NCI-H526 (cell line): ENCODE measurements around the gene PHACTR4.
A peak's percentile ranks its signal among the peaks of the same experiment; 100 is the strongest.
"Not testable (repeated sequence)": the region's sequence is repeated elsewhere in the genome, so short reads cannot be mapped to it uniquely, and the experiment has no call there.

ENCODE experiments used
- DNase-seq, 2 experiments: peaks; one replicate each; lab custom pipeline; 2025; lab: John Stamatoyannopoulos, UW

The PHACTR4 gene

DNA sequence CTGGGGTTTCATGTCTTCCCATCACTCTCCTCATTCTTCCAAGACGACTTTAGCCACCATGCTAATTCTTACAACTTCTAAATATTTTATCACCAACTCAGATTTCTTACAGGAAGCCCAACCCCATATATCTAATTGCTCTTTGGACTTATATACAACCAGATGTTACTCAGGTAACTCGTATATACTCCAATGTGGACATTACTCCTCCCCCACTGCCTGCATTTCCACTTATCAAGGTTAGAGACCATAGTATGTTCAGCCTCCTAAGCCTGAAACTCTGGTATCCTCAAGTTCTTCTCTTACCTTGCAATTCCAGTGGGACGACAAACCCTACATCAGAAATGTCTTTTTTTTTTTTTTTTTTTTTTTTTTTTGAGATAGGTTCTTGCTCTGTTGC, 133.6 kb downstream of the PHACTR4 start:
- no peak for DNase-seq

DNA sequence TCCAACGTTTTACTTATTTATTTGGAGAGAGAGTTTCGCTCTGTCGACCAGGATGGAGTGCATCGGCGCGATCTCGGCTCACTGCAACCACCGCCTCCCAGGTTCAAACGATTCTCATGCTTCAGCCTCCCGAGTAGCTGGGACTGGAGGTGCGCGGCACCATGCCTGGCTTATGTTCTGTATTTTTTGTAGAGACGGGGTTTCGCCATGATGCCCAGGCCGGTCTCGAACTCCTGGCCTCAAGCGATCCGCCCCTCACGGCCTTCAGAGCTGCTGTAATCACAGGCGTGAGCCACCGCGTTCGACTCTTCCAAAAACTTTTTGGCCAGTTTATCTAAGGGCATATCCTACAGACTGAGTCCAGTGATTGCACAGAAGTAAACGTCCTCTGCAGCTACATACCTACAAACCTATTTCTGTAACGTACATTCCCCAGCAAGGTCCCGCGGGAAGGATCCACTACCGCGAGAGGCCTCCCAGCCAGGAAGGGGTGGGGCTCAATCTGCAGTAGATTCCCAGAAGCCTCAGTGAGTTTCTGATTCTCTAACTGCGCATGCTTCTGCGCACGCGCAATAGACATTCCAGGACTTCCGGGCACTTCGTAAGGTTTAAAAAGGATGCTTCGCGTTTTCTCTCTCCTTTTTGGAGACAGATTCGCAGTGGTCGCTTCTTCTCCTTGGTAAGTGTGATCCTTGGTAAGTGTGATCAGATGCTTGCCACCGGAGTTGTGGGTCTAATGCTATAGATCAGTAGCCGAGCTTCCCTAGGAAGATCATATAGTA, 136.1 kb downstream of the PHACTR4 start, which contains the start of gene RCC1:
RCC1 (plus strand) TSS at position 638 of the 782 bp plus-strand sequence. CDS start 23,824 bp downstream, outside the sequence.
- peak; percentile 98 for DNase-seq

DNA sequence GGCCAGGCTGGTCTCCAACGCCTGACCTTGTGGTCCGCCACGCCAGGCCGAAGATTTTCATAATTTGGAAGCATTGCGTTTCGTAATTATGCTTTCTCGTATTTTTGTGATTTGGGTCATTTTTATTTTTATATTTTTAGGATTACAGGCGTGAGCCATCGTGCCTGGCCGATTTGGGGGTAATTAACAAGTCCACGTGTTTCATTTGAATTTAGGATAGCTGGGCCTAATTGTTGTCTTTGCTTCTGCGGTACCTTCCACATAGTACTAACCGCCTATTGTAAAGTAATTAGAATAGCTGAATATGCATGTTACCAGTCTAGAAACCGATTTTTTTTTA, 137.3 kb downstream of the PHACTR4 start:
- no peak for DNase-seq

DNA sequence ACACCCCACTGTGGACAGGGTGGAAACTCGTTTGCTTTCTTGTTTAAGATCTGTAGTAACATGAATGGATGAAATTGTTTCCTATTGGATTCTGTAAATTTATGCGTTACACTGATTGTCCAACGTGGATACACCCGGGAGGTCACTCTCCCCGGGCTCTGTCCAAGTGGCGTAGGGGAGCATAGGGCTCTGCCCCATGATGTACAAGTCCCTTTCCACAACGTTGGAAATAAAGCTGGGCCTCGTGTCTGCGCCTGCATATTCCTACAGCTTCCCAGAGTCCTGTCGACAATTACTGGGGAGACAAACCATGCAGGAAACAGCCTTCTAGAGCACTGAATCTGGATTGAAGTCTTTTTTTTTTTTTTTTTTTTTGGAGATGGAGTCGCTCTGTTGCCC, 137.7 kb downstream of the PHACTR4 start:
- DNase-seq, result no peak

DNA sequence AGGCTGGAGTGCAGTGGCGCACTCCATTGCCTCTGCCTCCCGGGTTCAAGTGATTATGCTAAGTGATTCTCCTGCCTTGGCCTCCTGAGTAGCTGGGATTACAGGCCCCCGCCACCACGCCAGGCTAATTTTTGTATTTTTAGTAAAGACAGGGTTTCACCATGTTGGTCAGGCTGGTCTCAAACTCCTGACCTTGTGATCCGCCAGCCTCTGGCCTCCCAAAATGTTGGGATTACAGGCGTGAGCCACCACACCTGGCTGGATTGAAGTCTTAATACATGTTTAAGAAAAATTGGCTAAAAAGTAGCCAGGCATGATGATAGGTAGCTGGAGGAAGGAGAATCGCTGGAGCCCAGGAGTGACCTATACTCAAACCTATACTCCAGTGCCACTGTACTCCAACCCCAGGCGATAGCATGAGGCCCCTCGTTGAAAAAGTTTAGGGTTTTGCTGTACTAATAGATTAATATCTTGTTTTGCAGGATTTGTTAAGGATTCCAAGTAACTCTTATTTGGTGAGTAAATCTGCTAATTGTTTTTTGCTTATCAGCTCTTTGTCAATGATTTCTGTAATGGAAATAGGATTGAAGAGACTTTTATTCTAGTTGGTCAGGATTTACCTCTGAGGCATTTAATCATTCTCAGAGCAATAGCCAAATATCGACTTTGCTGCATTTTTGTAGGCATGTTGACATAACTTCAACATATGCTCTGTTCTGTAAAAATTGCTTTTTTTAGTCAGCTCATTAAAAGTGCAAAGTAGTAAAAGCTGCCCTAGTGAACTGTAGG, 138.3 kb downstream of the PHACTR4 start:
- no peak for DNase-seq

DNA sequence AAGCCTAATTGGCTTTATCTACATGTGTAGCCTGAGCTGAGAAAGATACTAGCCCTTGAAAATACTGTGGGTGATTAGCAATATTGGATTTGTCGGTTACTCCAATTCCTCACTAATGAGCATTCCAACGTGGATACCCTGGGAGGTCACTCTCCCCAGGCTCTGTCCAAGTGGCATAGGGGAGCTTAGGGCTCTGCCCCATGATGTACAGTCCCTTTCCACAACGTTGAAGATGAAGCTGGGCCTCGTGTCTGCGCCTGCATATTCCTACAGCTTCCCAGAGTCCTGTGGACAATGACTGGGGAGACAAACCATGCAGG, 138.9 kb downstream of the PHACTR4 start:
- DNase-seq, result no peak

DNA sequence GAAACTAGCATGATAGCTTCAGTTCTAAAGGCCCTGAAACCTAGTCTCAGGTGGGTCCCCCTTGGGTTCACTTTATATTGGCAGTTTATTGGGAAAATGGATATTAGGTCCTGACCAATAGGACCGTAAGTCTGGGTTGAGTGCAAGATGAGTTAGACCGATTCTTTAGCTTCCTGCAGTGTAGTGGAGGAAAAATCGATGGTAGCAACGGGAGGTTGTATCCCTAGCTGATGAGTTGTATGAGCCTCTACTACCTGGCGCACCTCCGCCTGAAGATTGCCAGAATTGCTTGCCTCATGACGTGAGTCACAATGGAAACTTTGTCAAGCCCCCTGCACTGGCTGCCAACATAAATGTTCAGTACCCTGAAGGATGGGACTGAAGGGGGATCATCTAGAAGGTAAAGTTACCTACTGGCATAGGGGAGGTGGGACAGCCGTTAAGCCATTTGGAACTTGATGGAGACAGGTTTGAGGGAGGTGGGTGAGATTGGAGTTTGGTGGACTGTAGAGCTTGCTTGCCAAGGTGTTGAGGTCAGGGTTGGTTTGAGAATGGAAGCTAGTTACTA, 140.2 kb downstream of the PHACTR4 start:
- DNase-seq, result no peak

DNA sequence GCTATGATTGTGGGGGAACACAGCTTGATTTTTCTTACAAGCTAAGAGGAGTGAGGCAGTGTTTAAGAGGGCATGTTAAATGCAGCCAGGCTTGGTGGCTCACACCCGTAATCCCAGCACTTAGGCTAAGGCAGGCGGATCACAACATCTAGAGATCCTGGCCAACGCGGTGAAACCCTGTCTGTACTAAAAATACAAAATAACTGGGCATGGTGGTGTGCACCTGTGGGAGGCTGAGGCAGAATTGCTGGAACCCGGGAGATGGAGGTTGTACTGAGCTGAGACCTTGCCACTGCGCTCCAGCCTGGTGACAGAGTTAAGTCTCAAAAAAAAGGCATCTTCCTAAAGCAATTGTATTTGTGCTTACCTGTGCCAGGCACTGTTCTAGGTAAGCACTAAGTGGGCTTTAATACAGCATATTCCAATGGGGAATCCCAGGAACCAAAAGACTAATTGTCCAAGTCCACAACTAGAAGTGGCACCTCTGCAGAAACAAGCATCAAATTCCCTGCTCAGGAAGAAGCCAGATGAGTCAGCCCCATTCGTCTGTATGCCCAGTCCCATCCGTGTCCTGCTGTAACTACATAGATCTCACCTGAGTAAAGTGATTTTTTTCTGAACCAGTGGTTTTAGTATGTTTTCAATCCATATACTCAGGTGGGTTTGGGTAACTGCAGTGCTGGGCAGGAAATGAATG, 140.9 kb downstream of the PHACTR4 start:
- DNase-seq, result no peak

DNA sequence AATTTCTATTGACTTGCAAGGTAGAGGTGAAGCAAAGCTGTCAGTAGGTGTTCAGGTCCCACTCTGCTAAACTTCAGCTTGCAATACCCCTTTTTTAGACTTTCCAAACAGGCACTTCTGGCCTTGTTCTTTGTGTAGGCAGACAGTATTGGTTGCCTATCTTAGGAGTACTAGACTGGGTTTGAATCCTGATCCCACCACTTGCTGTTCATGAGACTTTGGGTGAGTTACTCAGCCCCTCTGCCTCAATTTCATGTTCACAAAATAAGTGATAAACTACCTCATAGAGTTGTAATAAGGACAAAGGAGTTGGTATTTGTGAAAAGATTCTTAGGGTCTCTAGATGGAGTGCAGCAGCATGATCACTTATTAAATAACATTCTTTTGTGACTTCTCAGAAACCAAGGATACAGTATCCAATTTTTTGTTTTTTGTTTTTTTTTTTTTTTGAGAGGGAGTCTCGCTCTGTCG, 141.5 kb downstream of the PHACTR4 start:
- no peak for DNase-seq

DNA sequence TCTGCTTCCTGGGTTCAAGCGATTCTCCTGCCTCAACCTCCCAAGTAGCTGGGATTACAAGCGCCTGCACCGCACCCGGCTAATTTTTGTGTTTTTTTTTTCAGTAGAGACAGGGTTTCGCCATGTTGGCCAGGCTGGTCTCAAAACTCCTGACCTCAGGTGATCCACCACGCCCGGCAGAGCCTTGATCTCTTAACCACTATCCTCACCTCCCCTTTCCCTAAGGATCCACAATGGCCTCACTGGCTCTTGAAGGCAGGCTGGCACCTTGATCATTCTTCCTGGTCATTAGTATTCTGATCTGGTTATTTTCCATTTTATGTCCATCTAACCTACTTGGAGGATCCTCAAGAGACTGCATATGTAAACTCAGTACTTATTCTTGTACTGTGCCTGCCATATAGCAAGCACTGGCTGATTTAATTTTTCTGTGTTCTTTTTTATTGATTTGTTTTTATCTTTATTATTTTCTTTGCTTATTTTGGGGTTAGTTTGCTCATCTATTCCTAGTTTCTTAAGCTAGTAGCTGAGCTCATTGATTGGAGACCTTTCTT, 142.6 kb downstream of the PHACTR4 start:
- DNase-seq, result no peak

DNA sequence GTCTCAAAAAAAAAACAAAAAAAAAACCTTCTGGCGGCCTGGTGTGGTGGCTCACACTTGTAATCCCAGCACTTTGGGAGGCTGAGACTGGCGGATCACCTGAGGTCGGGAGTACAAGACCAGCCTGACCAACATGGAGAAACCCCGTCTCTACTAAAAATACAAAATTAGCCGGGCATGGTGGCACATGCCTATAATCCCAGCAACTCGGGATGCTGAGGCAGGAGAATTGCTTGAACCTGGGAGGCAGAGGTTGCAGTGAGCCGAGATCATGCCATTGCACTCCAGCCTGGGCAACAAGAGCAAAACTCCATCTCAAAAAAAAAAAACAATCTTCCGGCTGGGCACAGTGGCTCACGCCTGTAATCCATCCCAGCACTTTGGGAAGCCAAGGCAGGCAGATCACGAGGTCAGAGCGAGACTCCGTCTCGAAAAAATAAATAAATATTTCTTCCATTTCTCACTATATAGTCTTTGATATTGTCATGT, 144.9 kb downstream of the PHACTR4 start:
- DNase-seq, result not testable (repeated sequence)

DNA sequence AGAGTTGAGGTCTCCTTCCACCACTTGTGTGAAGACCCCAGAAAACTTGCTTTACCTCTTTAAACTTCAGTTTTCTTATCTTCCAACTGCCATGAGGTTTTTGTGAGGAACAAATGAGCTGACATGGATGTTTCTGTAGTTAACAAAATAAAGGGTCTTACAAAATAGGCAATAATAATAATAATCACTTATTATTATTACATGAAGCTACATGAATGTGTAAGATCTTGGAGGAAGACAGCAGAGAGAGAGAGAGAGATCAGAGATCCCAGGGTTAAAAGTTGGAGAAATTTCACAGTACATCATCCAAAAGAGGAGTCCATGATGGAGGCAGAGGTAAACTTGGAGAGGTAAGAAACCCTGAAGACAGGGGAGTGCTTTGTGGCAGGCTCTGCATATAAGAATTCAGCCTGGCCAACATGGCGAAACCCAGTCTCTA, 147.0 kb downstream of the PHACTR4 start:
- no peak for DNase-seq

DNA sequence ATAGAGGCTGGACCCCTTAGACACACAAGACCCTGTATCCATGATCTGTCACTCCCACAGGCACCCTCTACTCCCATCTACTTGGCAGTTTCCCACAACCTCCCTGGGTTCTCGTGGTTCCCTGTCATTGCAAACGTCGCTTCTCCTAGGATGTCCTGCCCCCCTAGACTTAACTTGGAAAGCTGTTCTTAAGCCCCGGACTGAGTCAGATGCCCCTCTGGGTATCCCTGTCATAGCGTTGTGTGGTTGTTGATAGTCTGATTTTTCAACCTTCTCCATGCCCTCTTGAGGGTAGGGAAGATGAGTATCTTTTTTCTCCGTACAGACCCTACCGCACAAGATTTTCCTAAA, 148.1 kb downstream of the PHACTR4 start:
- DNase-seq, result no peak

DNA sequence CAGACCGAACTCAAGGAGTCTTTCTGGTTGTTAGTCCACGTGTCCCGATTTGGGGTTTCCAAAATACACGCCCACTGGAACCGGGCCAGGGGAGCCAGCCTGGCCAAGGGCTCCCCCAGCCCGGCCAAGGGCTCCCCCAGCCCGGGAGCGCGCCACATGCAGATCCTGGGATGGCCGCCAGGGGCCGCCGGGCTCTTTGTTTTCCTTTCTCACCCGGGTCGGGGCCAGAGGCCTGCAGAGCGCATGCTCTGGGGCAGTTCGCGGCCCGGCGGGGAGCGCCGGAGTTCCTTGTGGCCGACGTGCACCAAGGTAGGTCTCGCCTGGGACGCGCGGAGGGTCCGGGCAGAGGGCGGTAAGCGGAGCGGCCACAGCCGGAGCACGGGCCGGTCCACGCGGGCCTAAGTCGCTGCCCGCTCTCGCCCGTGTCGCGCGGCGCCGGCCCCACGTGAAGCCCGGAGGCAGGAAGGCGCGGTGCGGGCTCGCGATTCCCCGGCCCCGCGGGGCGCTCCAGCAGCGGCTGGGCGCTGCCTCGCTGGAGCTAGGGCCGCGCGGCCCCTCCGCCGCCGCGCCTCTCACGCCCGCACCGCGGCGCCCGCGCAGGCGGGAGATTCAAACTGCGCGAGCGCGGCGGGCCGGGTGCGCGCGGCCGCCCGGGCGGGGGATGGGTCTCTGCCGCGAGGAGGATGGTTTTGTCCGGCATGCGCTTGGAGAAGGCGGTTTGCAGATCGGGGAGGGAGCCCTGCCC, 148.6 kb downstream of the PHACTR4 start:
- peak; percentile 75 to 95 for DNase-seq

DNA sequence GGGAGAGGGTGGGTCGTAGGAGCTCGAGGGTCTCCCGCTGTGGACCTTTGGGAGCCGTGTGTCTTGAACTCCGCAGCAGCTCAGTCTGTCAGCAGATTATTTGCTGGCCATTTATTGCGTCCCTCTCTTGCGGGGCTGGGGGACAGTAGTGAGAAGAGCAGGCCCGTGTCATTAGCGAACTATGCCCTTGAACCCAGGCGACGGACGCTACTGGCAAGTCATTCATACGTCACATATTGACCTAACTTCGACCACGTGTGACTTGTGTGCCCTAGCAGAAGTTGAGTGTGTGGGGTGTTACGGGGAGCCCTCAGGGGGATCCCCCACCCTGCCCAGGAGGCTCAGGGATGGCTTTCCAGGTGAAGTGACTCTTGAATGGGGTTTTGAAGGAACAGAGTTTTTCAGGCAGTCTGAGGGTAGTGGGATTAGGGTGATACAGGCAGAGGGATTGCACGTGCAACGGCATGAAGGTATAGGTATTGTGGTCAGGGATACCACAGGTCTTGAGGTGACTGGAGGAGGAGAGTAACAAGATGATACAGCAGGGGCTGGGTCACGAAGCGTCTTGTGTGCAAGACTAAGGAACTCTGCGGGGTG, 149.3 kb downstream of the PHACTR4 start:
- DNase-seq, result peak in 1 of 2 experiments; percentile 68

DNA sequence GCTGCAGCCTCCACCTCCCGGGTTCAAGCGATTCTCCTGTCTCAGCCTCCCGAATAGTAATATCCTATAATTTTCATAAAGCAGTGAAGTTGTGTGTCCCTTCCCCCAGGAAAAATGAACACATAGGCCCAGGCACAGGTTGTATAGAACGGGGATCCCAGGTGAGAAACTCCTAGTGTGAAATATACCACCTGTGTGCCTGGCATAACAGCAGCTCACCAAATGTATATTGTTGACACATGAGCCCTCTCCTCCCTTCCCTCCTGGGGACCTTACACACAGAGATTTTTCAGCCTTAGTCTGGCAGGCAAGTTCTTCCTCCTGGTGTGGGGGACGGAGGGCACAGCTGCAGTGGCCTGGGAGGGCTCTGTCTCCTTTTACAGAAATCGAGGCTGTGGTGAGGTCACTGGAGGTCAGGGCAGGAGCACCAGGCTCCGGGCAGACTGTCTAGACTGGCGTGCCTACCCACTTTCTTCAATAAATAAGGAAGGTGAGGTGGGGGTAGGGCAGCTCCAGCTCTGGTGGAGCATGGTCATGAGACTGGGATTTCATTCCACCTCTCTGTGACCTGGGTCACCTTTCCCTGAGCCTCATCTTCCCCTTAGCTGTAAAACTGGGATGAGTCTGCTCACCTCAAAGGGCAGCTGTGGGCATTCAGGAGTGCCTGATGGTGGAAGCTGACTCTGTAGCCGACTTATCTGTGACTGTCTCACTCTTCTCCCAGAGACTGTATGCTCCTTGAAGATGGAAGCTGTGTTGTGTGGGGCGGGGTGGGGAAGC, 150.6 kb downstream of the PHACTR4 start:
- no peak for DNase-seq

DNA sequence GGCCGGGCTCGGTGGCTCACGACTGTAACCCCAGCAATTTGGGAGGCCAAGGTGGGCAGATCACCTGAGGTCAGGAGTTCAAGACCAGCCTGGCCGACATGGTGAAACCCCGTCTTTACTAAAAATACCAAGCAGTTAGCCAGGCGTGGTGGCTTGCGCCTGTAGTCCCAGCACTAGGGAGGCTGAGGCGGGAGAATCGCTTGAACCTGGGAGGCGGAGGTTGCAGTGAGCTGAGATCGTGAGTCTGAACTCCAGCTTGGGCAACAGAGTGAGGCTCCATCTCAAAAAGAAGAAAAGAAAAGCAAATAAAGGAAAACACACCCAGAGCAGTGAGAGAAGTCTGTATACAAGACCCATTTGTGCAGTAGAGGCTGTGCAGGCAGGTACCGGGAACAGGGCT, 151.3 kb downstream of the PHACTR4 start:
- DNase-seq, result not testable (repeated sequence)

DNA sequence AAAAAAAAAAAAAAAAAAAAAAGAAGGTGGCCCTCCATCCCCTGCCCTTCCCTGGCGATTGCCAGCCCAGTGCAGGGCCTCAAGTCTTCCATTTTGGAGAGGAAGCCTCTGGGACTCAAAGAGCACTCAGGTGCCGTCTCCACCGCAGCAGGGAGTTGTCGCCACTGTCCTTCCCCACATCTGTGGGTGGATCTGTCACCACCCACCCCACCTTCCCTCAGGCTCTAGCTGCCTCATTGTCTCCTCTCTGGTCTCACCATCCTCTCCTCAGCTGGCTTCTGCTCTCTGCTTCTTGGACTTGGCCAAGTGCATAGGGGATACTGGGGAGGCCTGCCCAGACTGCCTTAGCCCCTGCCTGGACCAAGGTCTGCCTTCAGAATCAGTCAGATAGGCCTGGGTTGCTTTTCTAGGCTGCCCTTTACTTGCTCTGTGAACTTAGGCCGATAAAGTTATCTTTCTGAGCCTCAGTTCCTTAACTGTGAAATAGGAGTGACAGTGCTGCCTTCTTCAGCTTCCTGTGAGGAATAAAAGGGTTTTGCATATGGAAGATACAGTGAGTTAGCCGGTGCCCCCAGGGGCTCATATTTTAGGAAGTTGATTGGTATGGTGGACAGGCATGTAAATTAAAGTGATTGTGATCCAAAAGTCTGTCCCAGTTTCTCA, 152.1 kb downstream of the PHACTR4 start:
- DNase-seq, result peak; percentile 51 to 74

DNA sequence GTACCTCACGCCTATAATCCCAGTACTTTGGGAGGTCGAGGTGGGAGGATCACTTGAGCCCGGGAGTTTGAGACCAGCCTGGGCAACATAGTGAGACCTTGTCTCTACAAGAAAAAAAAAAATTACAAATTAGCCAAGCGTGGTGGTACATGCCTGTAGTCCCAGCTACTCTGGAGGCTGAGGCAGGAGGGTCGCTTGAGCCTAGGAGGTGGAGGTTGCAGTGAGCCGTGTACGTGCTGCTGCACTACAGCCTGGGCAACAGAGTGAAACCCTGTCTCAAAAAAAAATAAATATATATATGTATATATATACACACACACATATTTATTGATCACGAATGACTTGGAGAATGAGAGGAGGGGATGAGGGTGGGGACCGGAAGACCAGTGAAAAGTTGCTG, 153.0 kb downstream of the PHACTR4 start:
- not testable (repeated sequence) for DNase-seq
